Neural cell (in vitro differentiated cells): ENCODE measurements around the gene GZF1. TPM values are rescaled to one million over a fixed set of nuclear protein-coding genes. Genes with fewer than 3 reads are reported as not detected.
A peak's percentile ranks its signal among the peaks of the same experiment; 100 is the strongest.

Experiments
- H2AFZ ChIP-seq: fragments of 200-600, 300-800 bp; sonication (generic), shearing (Covaris generic); 2 replicates; pipeline ENCODE4 v1.6.0; 2014; ENCODE audit warnings: low read depth, mild to moderate bottlenecking, antibody characterized with exemption, low read length, moderate library complexity
- H3F3A ChIP-seq: fragments of 200-600 bp; shearing (Covaris generic); 2 replicates; pipeline ENCODE4 v1.6.1; 2016; ENCODE audit warnings: mild to moderate bottlenecking, moderate library complexity, mixed read lengths, antibody characterized with exemption, low read length; ENCODE audit not compliant: insufficient read depth, poor library complexity, severe bottlenecking
- H3K27ac ChIP-seq: fragments of 200-600, 300-800 bp; sonication (generic), shearing (Covaris generic); 2 replicates; pipeline ENCODE4 v1.5.1; 2014; ENCODE audit warnings: mild to moderate bottlenecking, low read length, moderate library complexity
- H3K27me3 ChIP-seq: fragments of 300-800, 200-600 bp; sonication (generic), shearing (Covaris generic); 2 replicates; pipeline ENCODE4 v1.6.0; 2014; ENCODE audit warnings: mild to moderate bottlenecking, low read depth, low read length, moderate library complexity; ENCODE audit not compliant: insufficient read depth
- H3K36me3 ChIP-seq: fragments of 300-800, 200-600 bp; sonication (generic), shearing (Covaris generic); 2 replicates; pipeline ENCODE4 v1.5.1; 2014; ENCODE audit warnings: mild to moderate bottlenecking, antibody characterized with exemption, low read length, moderate library complexity; ENCODE audit not compliant: insufficient read depth
- H3K4me2 ChIP-seq: fragments of 300-800, 200-600 bp; sonication (generic), shearing (Covaris generic); 2 replicates; pipeline ENCODE4 v1.6.0; 2014; ENCODE audit warnings: mild to moderate bottlenecking, low read length
- H3K4me3 ChIP-seq: fragments of 300-800, 200-600 bp; sonication (generic), shearing (Covaris generic); 2 replicates; pipeline ENCODE4 v1.5.1; 2014; ENCODE audit warnings: mild to moderate bottlenecking, low read length, moderate library complexity
- H3K79me2 ChIP-seq: fragments of 200-600 bp; shearing (Covaris generic); replicated peaks from 2 replicates; pipeline ENCODE4 v1.6.0; 2014; ENCODE audit warnings: mild to moderate bottlenecking, low read length, moderate library complexity; ENCODE audit not compliant: insufficient read depth
- H3K9ac ChIP-seq: fragments of 300-800, 200-600 bp; sonication (generic), shearing (Covaris generic); 2 replicates; pipeline ENCODE4 v1.6.1; 2016; ENCODE audit warnings: mild to moderate bottlenecking, low read length, mixed read lengths
- H3K9me2 ChIP-seq: fragments of 200-600 bp; shearing (Covaris generic); 2 replicates; pipeline ENCODE4 v1.6.1; 2016; ENCODE audit warnings: mild to moderate bottlenecking, low read length, mixed read lengths; ENCODE audit not compliant: insufficient read depth
- H3K9me3 ChIP-seq: fragments of 200-600, 300-800 bp; sonication (generic), shearing (Covaris generic); 2 replicates; pipeline ENCODE4 v1.6.1; 2016; ENCODE audit warnings: mild to moderate bottlenecking, mixed run types, low read length, moderate library complexity, mixed read lengths
- H4K20me1 ChIP-seq: fragments of 200-600 bp; shearing (Covaris generic); 2 replicates; pipeline ENCODE4 v1.6.1; 2016; ENCODE audit warnings: mild to moderate bottlenecking, mixed run types; ENCODE audit not compliant: insufficient read depth
- CTCF ChIP-seq: fragments of 450-650 bp; IDR thresholded peaks from 2 replicates; pipeline ENCODE4 v1.5.1; 2014; ENCODE audit warnings: antibody characterized with exemption, mild to moderate bottlenecking, moderate library complexity; ENCODE audit not compliant: poor library complexity, severe bottlenecking
- EP300 ChIP-seq: fragments of 450-650 bp; conservative IDR thresholded peaks from 2 replicates; pipeline ENCODE4 v1.6.1; 2014; ENCODE audit warnings: antibody characterized with exemption, mild to moderate bottlenecking, moderate library complexity; ENCODE audit not compliant: poor library complexity, severe bottlenecking
- EZH2 ChIP-seq: fragments of 200-600, 300-800 bp; shearing (Covaris generic), sonication (generic); IDR thresholded peaks from 2 replicates; pipeline ENCODE4 v1.6.1; 2014; ENCODE audit warnings: antibody characterized with exemption, low read length, borderline replicate concordance, mild to moderate bottlenecking; ENCODE audit not compliant: insufficient read depth, poor library complexity, severe bottlenecking
- MXI1 ChIP-seq: fragments of 450-650 bp; conservative IDR thresholded peaks from 2 replicates; pipeline ENCODE4 v1.6.1; 2014; ENCODE audit warnings: antibody characterized with exemption, mild to moderate bottlenecking; ENCODE audit not compliant: poor library complexity, severe bottlenecking
- POLR2AphosphoS5 ChIP-seq: IDR thresholded peaks from 2 replicates; pipeline ENCODE4 v1.6.1; 2012
- RAD21 ChIP-seq: fragments of 450-650 bp; conservative IDR thresholded peaks from 2 replicates; pipeline ENCODE4 v1.6.1; 2014; ENCODE audit warnings: antibody characterized with exemption, mild to moderate bottlenecking, moderate library complexity
- REST ChIP-seq: IDR thresholded peaks from 2 replicates; pipeline ENCODE4 v1.6.1; 2012; ENCODE audit warnings: borderline replicate concordance
- SMC3 ChIP-seq: fragments of 450-650 bp; conservative IDR thresholded peaks from 2 replicates; pipeline ENCODE4 v1.6.1; 2014; ENCODE audit warnings: antibody characterized with exemption, mild to moderate bottlenecking, moderate library complexity; ENCODE audit not compliant: poor library complexity
- TAF1 ChIP-seq: IDR thresholded peaks from 2 replicates; pipeline ENCODE4 v1.6.1; 2012; ENCODE audit warnings: low read depth
- polyA plus RNA-seq: library from polyadenylated mRNA; depleted of rRNA; stranded (reverse); fragments of >200 nt; gene quantifications from 2 replicates; pipeline ENCODE4 v1.2.3, GENCODE V29; 2014

GZF1 gene
- polyA plus RNA-seq, 1 donor from 2014 or later, result 13.8 TPM

GRCh38 chr20:23357767-23358562 is 4.0 kb upstream of the GZF1 start:
- Histone ChIP-seq H3K4me2 (peak overlapping the region; percentile 65), H3K36me3 (no peaks in the 10 kb centered on the region), H3K9me3 (no peaks in the 10 kb centered on the region), H3K27me3 (no peaks in the 10 kb centered on the region), H4K20me1 (no peaks in the 10 kb centered on the region), H3F3A (peaks cover 4% of the 10 kb centered on the region), H3K9me2 (no peaks in the 10 kb centered on the region), H3K4me3 (peak overlapping the region; percentile 93), H3K9ac (peak overlapping the region; percentile 89), H3K27ac (peak overlapping the region; percentile 88), H2AFZ (peak overlapping the region; percentile 62), H3K79me2 (peaks cover 6% of the 10 kb centered on the region)
- TF ChIP-seq TAF1 (peak; percentile 74), SMC3 (peak; percentile 48), EP300 (peak; percentile 82), CTCF (peak; percentile 27), POLR2AphosphoS5 (peak; percentile 88), REST (peak; percentile 84), MXI1 (peak; percentile 83), RAD21 (no peak), EZH2 (no peak)

- Histone ChIP-seq H3K4me2 (peak overlapping the region; percentile 56), H3K27me3 (no peaks in the 10 kb centered on the region), H3K9ac (peak overlapping the region; percentile 45), H3K36me3 (no peaks in the 10 kb centered on the region), H3K9me2 (no peaks in the 10 kb centered on the region), H3K79me2 (peaks cover 11% of the 10 kb centered on the region), H3K4me3 (peak overlapping the region; percentile 93), H4K20me1 (no peaks in the 10 kb centered on the region), H3F3A (peaks cover 4% of the 10 kb centered on the region), H3K9me3 (no peaks in the 10 kb centered on the region), H3K27ac (peak overlapping the region; percentile 88), H2AFZ (no peak overlapping the region)
- TF ChIP-seq TAF1 (no peak), EP300 (no peak)
These were observed 3.4 kb upstream of the GZF1 start for GRCh38 chr20:23358563-23358906.
